Epidermal melanocyte (primary cell): Measurements from ENCODE around the gene MIPEP.

Experiments
- DNase-seq: peaks from one replicate; pipeline ENCODE4 v3.0.0; 2011; ENCODE audit warnings: low spot score; ENCODE audit not compliant: insufficient read length

MIPEP gene

GRCh38 chr13:23811366-23812062 lies 77.7 kb downstream of the MIPEP start:
- no peak for DNase-seq

- no peak for DNase-seq
Observed at GRCh38 chr13:23810685-23811240, 78.4 kb downstream of the MIPEP start.

GRCh38 chr13:23808803-23809202 lies 80.4 kb downstream of the MIPEP start:
- no peak for DNase-seq

- no peak for DNase-seq
Observed at GRCh38 chr13:23806874-23807526, 82.2 kb downstream of the MIPEP start.

GRCh38 chr13:23805821-23806220 lies 83.4 kb downstream of the MIPEP start:
- no peak for DNase-seq

- no peak for DNase-seq
Observed at GRCh38 chr13:23805122-23805521, 84.1 kb downstream of the MIPEP start.

GRCh38 chr13:23804166-23804565 lies 85.0 kb downstream of the MIPEP start:
- DNase-seq = no peak

- no peak for DNase-seq
Observed at GRCh38 chr13:23801141-23801540, 88.1 kb downstream of the MIPEP start.

- DNase-seq = no peak
Observed at GRCh38 chr13:23799945-23800344, 89.3 kb downstream of the MIPEP start.

- no peak for DNase-seq
Observed at GRCh38 chr13:23797276-23797903, 91.8 kb downstream of the MIPEP start.

GRCh38 chr13:23796551-23796950 lies 92.6 kb downstream of the MIPEP start:
- DNase-seq = no peak

- DNase-seq = peak; percentile 21
Observed at GRCh38 chr13:23794267-23795161, 94.7 kb downstream of the MIPEP start.

- no peak for DNase-seq
Observed at GRCh38 chr13:23793711-23794110, 95.5 kb downstream of the MIPEP start.

GRCh38 chr13:23792680-23793079 lies 96.5 kb downstream of the MIPEP start:
- DNase-seq = peak; percentile 22

GRCh38 chr13:23790577-23791170 lies 98.5 kb downstream of the MIPEP start:
- peak; percentile 19 for DNase-seq

GRCh38 chr13:23789576-23790346 lies 99.4 kb downstream of the MIPEP start:
- DNase-seq = no peak

GRCh38 chr13:23788459-23788858 lies 100.7 kb downstream of the MIPEP start:
- DNase-seq = no peak

GRCh38 chr13:23787464-23787863 lies 101.7 kb downstream of the MIPEP start:
- DNase-seq = no peak

GRCh38 chr13:23786607-23787006 lies 102.6 kb downstream of the MIPEP start:
- DNase-seq = no peak

GRCh38 chr13:23778879-23779278 lies 110.3 kb downstream of the MIPEP start:
- DNase-seq = no peak
